ENCODE measurements around the gene ZC3H12D. TPM values are rescaled to one million over a fixed set of nuclear protein-coding genes. Genes with fewer than 3 reads are reported as not detected.
"Not testable (repeated sequence)": the region's sequence is repeated elsewhere in the genome, so short reads cannot be mapped to it uniquely, and the experiment has no call there.

Gene ZC3H12D
- total RNA-seq, 1 donor from 2014 or later: 0.07 TPM

- DNase-seq (ENCODE audit: low read depth, low spot score): no peak
These were observed 762 bp downstream of the ZC3H12D start for GRCh38 chr6:149483849-149484655.

GRCh38 chr6:149483334-149483725, 1.5 kb downstream of the ZC3H12D start:
- DNase-seq (ENCODE audit: low read depth, low spot score): no peak

GRCh38 chr6:149482545-149483333, 2.1 kb downstream of the ZC3H12D start:
- no peak for DNase-seq (ENCODE audit: low read depth, low spot score)

- DNase-seq (ENCODE audit: low read depth, low spot score): no peak
These were observed 4.1 kb downstream of the ZC3H12D start for GRCh38 chr6:149480502-149481280.

- DNase-seq (ENCODE audit: low read depth, low spot score): no peak
These were observed 6.0 kb downstream of the ZC3H12D start for GRCh38 chr6:149478631-149479314.

- DNase-seq (ENCODE audit: low read depth, low spot score): no peak
These were observed 7.3 kb downstream of the ZC3H12D start for GRCh38 chr6:149477544-149477943.

- no peak for DNase-seq (ENCODE audit: low read depth, low spot score)
These were observed 7.9 kb downstream of the ZC3H12D start for GRCh38 chr6:149476789-149477455.

GRCh38 chr6:149474108-149474935, 10.5 kb downstream of the ZC3H12D start:
- DNase-seq (ENCODE audit: low read depth, low spot score): no peak

- DNase-seq (ENCODE audit: low read depth, low spot score): no peak
These were observed 11.4 kb downstream of the ZC3H12D start for GRCh38 chr6:149473080-149474052.

- no peak for DNase-seq (ENCODE audit: low read depth, low spot score)
These were observed 12.6 kb downstream of the ZC3H12D start for GRCh38 chr6:149472241-149472640.

GRCh38 chr6:149471801-149472200, 13.0 kb downstream of the ZC3H12D start:
- no peak for DNase-seq (ENCODE audit: low read depth, low spot score)

- DNase-seq (ENCODE audit: low read depth, low spot score): no peak
These were observed 13.9 kb downstream of the ZC3H12D start for GRCh38 chr6:149470948-149471347.

GRCh38 chr6:149468179-149468578, 16.6 kb downstream of the ZC3H12D start:
- no peak for DNase-seq (ENCODE audit: low read depth, low spot score)

- DNase-seq (ENCODE audit: low read depth, low spot score): no peak
These were observed 17.5 kb downstream of the ZC3H12D start for GRCh38 chr6:149467265-149467664.

- no peak for DNase-seq (ENCODE audit: low read depth, low spot score)
These were observed 20.4 kb downstream of the ZC3H12D start for GRCh38 chr6:149464411-149464810.

GRCh38 chr6:149463781-149464180, 21.0 kb downstream of the ZC3H12D start:
- DNase-seq (ENCODE audit: low read depth, low spot score): no peak

- DNase-seq (ENCODE audit: low read depth, low spot score): not testable (repeated sequence)
These were observed 22.1 kb downstream of the ZC3H12D start for GRCh38 chr6:149462712-149463111.

- no peak for DNase-seq (ENCODE audit: low read depth, low spot score)
These were observed 23.1 kb downstream of the ZC3H12D start for GRCh38 chr6:149461670-149462069.

GRCh38 chr6:149460249-149460648, 24.6 kb downstream of the ZC3H12D start:
- not testable (repeated sequence) for DNase-seq (ENCODE audit: low read depth, low spot score)
